Right kidney (tissue), 1 donor: ENCODE data around the gene VGLL4.
"Not testable (repeated sequence)": the region's sequence is repeated elsewhere in the genome, so short reads cannot be mapped to it uniquely, and the experiment has no call there.

Experiments
- DNase-seq: peaks from one replicate; pipeline ENCODE4 v3.0.0-alpha.2; 2016

VGLL4 gene

DNA sequence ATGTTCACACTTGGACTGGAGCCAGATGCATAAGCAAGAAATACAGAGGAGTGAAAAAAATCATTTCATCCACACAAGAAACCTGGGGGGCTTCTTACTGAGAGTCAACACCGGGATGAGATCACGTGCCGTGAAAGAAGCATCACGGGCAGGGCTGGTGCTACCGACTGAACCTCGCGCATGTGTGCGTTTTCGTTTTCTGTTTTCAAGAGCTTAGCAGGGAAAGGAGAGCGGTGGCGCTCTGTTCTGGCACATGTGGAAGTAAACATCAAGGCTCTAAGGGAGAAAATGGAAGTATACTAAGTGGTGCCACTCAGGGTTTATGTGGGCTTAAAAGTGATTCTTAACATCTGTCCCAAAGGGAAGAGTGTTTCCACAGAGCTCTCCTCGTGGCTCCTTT, 55.9 kb downstream of the VGLL4 start:
- no peak for DNase-seq

DNA sequence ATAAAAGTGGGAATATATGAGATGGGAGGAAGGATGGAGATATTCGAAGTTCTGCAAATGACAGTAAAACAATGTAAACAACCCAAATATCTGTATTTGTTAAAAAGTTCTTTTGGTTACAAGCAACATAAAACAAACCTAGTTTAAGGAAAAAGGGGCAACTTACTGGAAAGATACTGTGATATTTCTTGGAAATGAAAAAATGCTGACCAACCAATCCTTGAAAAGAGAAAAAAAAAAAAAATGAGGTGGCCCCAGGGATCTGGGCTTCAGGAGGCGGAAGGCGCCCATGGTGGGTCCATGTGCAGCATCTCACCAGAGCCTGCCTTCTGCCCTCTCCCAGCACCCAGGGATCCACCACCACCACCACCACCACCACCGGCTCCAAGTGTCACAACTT, 59.1 kb downstream of the VGLL4 start:
- no peak for DNase-seq

DNA sequence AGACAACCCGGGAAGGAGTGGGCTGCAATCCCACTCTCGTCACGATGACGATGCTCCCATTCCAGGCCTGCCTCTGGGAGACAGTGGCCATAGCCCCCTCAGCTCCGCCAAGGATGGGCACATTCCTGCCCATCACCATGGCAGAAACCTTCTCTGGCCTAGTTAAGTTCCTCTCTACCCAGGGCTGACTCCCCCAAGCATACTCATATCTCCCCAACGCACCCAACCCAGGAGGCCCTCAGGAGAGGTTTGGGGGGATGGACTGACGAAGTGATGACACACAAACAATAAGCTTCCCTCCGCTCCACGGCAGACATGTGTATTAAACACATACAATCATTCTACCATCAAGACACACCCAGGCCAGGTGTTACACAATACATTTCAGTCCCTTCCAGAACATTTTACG, 60.1 kb downstream of the VGLL4 start:
- DNase-seq, result peak; percentile 23

DNA sequence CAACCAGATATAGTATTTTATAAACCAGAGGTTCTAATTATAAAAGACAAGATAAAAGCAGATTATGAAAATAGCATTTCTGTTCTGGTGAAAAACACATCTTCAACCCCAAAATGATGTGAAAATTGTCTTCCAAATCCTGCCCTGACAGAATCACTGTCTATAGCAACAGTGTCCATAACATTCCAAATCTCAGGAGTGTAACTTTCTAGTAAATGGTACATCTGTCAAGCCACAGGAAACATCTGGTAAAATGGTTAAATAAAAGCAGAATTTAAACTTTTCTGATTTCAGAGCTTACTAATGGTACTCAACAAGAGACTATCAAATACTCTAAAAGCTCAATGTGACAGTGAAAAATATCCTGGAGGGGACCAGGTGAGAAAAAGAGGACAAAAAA, 60.5 kb downstream of the VGLL4 start:
- DNase-seq, result no peak

DNA sequence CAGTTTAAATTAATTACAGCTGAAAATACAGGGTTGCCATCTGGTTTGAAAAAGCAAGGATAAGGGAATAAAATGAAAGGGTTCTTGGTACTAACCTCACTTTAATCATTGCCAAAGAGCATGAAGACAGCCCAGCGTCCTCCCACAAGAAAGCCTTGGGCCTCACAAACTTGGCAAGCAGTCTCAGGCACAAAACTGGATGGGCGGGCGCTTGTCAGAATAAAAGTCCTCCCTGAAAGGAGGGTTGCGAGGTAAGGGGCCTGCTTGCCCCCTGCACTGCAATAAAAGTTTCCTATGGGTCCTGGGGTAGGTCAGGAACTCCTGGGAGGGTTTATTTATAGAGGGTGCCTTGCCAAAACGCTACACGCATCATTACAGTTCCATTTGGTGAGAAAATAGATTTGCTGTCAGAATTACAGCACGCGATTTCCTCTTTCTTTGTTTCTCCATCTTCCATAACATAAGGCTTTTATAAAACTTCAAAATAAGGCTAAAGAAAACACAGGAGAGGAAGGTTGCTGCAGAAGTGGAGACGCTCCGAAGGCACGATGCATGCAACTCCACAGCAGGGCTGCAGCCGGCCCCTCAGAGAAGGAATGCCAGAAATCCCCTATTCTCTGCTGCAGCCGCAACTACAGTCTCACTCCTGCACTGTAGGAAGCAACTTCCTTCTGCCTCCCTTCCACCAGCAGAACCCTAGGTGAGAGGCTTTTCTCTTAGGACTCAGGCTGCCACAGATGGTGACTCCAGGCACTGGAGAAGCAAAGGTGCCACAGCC, 61.3 kb downstream of the VGLL4 start:
- DNase-seq, result peak; percentile 71

DNA sequence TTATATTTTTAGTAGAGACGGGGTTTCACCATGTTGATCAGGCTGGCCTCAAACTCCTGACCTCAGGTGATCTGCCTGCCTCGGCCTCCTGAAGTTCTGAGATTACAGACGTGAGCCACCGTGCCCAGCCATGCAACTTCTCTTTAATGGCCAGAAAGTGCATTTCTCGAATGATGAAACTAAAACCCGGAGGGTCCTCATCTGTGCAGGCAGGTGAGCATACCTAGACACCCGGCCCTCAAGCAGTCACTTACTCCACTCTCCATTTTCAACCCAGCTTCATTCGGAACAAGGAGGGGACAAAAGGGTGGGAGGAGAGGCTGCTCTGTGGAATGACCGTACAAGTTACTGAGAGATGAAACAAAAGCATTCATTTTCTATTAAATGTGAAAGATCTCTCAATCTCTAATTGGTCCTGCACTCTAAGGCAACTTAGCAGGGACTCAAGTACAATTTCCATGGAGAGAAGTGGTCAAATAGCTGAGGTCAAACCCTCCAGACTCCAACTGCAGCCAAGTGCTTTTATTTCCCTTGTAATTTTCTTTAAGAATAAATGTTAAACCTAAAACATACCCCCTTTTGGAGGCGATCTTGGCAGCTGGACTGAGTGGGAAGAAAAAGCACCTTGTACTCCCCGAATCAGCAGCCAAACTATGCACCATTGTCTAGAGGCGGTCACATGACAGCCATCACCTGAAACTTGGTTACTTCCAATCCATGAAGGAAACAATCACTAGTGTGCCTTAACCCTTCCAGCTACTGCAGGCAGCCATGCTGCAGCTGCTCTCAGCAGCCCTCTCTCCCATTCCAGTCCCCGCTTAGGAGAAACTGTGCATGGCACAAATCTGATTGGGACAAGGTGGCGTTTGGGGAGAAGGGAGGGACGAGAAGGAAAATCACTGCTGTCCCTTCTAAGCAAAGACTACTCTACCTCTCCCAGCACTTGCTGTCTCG, 62.2 kb downstream of the VGLL4 start:
- peak; percentile 67 for DNase-seq

DNA sequence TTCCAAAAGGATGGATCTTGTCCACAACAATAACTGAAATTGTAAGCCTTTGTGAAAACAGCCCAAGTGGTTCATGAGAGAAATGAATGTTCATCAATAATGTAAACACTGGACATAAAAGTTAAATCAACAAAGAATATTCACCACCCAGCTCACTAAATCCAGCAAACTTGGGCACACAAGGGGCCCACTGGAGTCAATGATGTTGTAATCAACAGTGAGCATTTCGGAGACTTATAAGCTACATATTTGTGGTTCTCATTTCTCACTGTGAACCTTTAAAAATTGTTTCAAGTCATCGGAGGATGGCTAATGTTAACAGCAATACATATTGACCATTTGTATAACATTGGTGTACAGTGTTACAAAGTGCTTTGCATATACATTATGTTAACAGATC, 63.1 kb downstream of the VGLL4 start:
- DNase-seq, result no peak

DNA sequence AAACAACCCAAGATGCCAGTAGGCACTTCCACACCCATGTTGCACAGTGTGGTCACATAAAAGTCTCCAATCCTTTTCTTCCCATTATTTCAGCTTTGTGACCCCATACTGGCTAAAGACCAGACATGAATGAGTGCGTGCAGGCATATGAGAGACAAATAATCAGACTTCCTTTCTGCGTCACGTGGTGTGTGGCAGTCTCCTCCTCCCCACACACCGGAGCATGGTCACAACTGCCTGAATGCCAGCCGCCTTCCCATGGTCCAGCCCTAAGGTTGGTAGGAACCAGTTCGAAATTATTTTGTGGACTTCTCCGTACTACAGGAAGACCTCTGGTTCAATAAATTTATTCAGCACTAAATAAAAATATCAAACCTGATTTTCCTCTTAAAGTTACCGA, 65.5 kb downstream of the VGLL4 start:
- no peak for DNase-seq

DNA sequence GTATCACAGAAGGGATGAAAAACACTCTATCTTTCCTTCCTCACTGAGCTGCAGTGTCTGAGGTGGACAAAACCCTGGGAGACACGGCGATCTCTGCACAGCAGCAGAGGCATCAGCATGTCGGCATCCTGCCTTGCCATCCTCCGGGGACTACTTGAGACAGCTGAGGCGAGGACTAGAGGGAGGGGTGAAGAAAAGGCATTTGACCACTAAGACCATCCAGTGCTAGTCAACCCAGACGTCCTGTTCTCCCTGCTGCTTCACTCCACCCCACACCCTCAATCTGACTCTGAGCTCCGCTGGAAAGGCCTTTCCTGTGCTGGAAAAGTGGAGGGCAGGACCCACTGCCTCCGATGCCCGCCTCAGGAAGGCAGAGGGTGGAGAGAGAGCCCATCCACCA, 67.3 kb downstream of the VGLL4 start:
- DNase-seq, result no peak

DNA sequence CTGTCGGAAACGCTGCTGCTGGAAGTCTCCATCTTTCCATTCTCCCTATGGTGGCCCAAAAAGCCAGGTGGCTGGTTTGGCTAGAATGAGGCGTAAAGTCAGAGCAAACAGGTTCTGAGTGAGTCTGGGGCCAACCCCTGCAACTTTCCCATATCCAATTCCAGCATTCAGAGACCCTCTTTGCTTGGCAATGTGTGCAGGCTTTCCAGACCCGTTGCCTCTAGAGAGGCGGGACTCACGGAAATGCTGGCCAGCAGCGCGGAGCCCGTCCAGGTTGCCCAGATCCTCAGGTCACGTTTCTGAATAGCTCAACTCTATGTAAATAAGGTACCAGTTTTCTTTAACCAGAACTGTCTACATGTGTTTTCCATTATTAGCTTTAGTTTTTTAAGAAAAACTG, 68.0 kb downstream of the VGLL4 start:
- no peak for DNase-seq

DNA sequence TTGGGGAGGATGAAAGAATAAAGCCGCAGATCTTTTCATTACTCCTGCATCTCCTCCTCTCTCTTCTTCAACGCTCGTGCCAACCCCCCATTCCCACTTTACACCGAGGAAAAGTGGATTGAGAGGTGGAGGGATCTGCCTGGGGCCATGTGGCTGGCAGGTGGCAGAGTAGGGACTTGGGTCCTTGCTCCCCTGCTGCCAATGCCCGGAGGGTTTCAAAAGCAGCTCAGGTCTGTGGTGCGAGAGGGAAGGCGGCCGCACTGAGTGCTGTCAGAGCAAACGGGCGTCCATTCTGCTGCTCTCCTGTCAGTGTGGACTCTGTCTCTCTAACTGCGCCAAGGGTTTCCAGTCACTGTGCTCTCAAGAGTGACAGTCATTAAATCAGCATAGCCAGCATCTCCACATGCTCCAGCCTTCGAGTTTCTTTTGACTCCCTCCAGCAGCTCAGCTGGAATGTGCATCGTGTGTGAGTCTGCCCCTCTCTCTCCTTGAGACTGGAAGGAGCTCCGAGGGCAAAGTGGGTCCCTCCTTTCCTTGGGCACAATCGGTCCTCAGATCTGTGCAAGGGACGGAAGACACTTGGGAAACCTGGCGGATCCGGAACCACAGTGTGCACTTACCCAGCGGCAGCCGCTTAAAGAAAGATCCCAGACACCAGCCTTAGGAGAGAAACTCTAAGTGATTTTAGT, 68.6 kb downstream of the VGLL4 start:
- DNase-seq, result no peak

DNA sequence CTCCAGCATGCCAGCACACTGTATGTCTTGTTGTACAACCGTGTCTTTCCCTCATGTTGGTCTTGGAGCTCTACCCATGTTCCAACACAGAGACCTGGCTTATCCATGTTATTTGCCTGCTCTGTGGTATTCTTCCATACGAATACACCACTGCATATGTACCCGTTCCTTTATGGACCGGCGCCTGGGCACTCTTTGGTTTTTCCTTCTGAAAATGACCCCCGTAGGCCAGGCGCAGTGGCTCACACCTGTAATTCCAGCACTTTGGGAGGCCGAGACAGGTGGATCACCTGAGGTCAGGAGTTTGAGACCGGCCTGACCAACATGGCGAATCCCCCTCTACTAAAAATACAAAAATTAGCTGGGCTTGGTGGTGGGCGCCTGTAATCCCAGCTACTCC, 71.1 kb downstream of the VGLL4 start:
- DNase-seq, result not testable (repeated sequence)

DNA sequence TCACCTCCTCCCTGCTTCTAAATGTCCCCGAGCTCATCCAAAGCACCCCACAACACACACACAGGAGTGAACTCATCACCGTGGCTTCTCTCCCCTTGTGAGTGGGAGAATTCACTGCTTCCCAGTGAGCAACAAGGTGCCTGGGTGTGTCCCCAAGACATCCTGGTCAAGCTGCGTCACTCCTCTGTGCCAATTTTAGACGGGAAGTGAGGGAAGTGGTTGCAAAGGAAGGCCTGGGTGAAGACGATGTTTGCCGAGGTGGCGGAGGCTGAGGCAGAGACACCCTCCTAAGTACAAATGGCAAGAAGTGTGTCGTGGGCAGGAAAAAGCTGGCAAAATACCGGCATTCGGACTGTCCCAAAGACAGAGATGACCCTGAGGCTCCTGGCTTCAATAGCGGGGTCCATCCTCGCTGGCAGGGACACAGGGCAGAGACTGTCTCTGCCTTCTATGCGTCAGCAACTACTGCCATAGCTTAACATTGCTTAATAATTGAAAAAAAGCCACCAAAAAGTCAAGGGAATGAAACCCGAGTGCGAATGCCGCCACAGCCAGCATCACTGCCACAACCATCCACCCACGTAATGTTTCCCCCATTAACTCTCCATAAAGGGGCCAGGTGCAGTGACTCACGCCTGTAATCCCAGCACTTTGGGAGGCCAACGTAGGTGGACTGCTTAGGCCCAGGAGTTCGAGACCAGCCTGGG, 72.8 kb downstream of the VGLL4 start:
- DNase-seq, result no peak

DNA sequence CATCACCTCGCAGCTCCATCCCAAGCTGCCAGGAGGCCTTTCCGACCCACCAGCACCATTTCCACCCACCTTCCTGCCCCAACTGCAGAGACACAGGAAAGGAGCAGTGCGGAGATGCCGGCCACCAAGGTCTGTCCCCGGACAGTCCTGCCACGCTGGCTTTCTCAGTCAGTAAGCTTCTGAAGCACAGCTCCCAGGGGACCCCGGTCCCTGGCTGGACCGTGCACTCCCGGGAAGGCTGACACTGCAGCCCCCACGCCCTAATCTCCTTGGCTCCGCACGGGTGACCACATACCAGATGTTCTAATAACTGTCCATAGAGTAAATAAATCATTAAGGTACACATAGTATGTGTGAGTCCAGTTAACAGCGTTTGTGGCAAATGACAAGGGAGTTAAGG, 73.5 kb downstream of the VGLL4 start:
- DNase-seq, result no peak

DNA sequence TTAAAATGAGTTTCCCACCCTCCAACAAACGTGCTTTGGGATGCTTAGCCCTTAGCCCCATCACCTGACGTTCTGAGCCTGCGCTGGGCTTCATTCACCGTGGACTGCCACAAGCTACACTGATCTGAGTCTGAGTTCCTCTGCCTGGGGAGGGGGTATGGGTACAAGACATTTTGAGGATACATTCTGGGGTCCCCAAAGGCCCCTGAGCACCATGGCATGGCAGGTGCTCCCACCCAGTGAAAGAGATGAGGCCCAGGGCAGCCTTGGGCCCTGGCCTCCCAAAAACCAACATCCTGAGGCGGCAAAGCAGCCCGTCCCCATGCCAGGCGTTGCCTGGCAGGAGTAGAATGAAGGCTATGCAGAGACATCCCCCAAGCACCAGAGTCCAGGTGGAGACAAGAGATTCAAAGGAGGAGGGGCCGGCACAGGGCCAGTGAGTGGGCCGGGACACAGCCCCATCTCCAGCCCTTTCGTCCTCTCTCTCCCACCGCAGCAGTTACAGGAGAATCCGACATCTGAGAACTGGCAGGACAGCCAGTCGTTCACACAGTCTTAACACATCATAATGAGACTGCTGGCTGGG, 74.5 kb downstream of the VGLL4 start:
- DNase-seq, result no peak

DNA sequence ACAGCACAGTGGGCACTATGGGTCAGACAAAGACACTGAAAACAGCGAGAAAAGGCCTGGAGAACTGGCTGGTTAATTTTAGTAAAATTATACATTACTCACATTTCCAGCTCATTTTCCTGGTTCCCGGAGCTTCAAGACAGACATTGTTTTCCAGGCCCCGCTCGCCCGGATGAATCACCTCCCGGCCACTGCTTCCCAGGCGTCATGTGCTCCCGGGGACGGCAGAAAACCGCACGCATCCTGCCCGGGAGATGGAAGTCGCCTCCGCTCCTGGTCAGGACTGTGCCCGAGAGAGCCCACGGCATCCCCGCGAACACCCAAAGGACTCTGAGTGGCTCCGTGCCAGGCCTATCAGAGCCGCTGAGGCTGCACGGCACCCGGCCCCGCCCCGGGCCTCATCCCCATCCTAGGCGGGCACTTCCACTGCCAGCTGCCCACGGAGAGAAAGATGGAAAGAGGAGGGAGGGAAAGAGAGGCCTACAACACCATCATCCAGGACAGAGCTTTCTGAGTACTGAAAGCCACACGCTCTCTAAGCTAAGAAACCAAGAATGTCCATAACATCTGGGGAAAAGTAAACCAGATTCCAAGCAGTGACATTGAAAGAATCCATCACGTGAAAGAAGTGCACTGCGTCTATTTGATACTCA, 75.1 kb downstream of the VGLL4 start:
- no peak for DNase-seq

DNA sequence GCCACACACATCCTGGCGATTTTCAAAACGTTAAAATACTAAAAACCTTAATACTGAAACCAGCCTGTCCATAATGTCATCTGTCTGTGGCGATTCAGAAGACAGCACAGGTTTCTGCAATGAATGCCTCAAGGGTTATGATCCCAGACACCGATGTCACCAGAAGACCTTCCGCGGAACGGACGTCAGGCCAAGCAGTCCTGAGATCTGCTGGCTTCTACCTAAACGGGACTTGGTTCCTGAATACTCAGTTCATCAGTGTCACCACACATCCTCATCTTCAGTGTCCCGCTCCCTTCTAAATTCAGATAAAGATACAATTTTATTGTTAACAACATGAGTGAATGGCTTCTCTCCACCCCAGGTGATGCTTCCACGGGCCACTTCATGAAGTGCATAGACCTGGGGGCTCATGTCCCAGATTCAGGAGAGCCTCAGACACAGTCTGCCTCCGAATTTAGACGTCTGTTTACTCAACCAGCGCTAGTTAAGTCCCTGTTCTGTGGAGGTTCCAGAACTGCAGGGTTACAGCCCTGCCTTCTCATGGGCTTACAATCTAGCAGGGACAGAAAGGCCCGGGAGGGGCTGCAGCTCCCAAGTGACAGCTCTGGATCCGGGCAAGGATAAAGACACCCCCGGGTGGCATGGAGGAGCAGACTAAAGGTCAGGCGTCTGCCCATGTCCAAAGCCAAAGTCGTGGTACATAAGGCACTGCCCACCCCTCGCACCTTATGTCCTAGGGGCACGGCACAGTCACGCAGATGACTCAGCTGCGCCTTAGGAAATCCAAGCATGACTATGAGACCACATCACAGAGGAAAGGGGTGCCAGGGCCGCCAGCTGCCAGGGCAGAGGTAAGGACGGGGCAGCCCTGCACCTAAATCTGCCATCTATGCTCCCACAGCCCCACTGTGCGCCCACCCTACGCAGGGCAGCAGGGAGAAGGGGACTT, 75.9 kb downstream of the VGLL4 start:
- DNase-seq, result no peak

DNA sequence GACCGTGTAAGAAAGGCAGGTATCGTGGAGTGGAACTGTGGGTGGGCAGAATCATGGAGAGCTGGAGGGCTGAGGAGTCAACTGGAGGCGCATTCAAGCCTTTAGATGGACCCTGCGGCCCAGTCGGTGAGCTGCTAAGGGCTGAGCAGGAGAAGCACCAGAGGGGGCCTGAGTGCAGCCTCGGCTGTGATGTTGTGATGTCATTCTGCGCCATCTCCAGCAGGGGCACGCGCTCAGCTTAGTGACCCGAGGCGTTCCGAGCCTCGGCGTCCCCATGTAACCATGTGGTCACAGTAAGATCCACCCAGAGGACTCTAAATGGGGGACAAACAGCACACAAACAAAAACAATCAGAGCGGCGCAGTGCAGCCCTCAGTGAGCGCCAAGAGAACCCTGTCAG, 76.8 kb downstream of the VGLL4 start:
- no peak for DNase-seq

DNA sequence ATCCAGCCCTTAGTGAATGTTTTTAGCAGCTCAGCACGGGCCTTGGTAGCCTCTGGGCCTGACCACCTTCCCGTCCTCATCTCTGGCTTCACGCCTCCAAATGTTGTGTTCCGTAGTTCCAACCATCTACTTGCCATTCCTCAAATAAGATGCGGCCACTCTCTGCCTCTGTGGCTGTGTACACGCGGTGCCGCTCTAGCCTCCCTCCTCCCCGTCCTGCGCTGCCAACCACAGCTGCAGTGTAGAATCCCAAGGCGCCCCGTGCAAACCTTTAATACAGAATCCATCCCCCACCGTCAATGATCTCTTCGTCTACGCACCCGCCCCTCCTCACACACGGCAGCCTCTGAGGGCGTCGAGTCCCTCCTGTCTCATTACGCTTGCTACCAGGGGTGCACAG, 77.2 kb downstream of the VGLL4 start:
- DNase-seq, result no peak

DNA sequence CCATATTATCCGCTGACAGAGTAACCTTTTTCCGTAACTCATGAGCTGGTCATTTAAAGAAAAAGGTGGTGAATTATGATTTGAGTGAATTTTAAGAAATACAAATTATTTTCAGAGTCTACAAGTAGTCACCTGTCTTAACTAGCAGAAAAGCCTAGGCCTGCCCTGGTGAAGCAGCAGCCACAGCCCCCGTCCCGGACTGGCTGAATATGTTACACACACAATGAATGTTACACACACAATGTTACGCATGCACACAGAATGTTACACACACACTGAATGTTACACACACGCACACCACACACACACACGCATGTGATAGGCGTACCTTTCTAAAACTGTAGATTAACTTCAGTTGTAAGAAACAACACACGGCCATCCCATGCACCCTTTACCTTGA, 77.8 kb downstream of the VGLL4 start:
- no peak for DNase-seq
